Measurements from ENCODE around the gene GFI1.

GFI1 gene

DNA sequence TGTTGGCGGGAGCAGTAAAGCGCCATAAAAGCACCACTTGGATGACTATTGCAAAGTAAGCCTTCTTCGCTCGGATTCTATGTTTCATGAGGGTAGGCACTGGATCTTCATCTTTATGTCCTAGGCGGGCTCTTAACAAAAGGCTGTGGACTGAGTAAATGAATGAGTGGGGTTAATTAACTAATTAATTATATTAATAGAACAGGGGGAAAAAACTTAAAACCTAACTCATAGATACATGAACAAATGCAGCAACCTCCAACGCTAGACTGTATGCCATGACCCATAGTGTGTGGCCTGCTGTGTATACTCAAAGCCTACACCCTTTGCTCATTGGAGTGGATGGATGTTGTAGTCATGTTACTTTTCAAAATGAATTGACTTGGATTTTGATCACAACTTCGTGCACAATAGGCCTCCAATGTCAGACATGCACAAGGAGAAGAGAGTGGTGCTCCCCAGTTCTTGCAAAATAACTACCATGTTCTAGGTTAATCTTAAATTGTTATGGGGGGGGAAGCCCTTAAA is 417 bp upstream of the GFI1 start:
- no peak for DNase-seq

DNA sequence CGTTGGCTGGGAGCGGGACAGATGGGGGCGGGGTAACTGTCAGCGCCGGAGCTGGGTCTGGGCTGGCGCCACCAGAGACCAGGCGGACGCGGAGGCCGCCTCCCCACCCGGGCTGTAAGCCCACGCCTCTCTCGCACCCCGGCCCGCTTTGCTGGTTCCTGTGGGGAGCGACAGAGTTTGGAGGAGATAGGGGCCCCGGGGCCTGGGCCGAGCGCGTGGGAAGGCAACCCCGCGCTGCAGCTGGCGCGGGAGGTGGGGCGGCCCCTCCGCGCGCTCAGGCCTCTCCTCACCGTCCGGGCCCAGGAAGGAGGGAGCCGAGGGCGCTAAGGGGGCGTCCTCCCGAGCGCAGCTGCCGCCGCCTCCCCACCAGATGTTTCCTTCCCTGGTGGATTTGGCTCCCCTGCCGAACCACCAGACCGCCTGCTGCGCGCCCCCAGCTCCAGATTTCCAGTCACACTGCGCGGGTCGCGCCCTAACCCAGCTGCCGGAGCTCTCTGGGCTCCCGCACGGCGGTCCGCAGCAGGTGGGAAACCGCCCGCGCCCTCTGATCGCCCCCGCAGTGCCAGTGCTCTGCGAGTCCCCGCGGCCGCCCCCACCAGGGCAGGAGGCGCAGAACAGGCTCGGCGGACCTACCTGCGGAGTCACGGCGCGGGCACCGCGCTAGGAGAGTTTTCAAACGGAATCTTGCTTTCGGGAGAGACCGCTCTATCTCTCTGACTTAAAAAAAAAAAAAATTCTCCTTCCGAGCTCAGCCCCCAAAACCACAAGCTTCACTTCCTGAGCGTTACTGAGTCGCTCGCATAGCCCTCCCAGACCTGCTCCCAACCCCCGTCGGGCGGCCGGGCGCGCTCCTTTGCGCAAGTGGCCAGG is 1.1 kb downstream of the GFI1 start:
- peak; percentile 91 for DNase-seq

DNA sequence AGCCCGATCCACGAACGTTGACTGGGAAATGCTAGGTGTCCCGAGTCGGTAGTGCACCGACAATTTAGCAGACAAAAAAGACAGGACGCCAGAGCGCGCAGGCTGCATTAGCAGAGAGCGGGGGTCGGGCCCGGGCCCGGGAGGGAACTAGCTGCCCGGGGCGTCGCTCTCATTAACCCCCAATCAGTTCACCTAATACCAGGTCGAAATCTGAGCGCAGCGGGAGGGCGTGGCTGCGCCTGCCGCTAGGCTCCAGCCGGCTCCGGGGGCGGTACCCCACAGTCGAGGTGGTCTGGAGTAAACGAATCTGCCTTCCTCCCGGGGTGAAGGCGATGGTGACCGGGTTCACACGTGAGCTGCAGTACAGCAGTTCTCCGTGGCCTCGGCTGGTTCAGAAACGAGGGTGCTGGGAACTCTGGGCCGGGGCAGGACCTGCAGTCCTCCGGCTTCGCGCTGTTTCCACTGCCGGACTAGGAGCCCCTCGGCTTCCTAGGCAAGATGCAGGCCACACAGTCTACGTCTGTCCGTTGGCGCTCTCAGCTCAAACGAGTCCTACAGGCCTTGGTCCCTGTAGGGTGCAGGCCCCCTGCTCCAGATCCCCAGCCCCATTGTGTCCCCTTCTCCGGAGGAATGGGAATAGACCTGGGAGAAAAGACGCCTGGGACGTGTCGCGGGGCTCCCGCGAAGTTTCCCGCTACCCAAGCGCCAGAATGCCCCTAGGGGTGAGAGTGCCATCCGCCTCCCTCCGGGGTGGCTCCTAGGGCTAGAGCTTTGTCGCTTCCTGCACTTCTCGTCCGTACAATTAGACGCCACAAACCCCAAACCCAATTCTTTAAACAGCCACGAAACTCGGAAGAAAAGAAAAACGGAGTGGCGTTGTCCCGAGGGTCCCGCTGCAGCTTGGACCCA is 2.0 kb downstream of the GFI1 start:
- peak; percentile 74 for DNase-seq

DNA sequence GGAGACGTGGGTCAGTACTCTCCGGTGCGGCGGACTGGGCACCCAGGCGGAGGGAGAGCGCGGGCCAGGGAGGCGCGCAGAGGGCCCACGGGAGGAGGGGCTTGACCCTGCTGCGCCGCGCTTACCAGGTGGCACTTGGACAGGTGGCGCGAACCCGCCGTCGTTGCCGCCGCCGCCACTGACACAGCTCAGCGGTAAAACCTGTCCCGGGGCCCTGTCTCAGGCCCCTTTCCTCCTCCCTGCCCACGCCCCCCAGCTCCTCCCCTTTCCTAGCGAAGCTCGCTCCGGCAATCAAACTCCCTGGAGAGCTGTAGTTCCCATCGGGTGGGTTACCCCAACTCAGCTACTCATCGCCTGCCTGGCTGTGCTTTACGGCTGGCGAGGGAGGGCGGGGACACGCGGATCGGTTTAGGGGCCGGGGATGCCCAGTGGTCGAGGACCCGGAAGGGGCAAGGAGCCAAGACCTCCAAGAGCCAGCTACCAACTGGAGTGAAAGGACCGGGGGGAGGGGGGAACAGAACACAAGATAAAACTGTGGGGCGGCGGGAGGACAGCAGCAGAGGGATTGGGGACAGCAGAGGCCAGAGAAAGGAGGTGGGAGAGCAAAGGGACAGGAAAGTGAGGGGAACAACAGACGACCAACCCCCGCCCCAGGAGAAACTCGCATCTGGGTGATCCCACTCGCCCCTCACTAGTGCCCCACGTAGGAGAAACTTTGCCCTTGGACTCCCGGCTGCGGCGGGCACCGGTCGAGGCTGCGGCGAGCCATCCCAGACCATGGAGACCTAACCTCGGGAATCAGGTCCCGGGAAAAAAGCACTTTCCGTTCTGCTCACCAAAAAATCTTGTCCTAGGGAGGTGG is 2.9 kb downstream of the GFI1 start:
- DNase-seq: peak; percentile 70

DNA sequence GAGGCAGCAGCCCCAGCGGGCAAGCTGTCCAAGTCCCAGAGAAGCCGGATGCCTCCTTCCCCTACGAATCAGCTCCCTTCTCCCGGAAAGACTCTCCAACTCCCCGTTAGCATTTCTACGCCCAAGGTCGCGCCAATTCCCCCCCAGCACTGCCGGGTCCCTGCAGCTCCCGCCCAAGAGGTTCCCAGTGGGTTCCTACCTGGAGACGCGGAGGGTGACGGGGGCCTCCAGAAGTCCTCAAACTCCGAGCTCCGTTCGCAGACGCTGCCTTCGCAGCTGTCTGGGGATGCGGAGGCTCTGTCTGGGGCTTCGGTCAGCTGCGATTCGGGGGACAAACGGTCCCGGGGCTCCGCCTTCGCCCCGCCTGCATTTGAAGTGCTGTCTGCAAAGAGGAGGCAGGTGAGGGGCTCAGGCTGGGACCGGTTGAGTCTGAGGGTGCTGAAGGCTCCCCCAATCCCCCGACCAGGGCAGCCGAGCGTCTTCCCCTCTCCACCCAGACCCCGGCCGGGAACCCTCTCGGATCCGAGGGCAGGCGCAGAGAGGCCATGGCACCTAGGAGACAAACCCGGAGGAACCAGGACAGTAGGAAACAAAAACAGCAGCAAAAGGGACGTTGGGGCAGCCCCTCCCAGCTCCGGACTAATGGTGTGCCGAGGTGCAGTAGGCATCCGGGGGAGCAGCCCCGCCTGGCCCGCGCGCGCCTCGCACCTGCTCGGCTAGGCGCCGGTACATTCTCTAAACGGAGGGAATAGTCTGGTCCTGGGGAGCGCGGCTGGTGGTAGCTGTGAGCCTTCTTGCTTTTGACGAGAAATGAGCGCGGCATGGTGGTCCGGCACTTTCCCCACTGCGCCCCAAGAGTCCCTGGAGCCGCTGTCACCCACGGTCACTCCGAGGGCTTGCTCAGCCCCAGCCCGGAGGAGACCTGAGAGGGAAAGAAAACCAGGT is 3.8 kb downstream of the GFI1 start:
- no peak for DNase-seq

DNA sequence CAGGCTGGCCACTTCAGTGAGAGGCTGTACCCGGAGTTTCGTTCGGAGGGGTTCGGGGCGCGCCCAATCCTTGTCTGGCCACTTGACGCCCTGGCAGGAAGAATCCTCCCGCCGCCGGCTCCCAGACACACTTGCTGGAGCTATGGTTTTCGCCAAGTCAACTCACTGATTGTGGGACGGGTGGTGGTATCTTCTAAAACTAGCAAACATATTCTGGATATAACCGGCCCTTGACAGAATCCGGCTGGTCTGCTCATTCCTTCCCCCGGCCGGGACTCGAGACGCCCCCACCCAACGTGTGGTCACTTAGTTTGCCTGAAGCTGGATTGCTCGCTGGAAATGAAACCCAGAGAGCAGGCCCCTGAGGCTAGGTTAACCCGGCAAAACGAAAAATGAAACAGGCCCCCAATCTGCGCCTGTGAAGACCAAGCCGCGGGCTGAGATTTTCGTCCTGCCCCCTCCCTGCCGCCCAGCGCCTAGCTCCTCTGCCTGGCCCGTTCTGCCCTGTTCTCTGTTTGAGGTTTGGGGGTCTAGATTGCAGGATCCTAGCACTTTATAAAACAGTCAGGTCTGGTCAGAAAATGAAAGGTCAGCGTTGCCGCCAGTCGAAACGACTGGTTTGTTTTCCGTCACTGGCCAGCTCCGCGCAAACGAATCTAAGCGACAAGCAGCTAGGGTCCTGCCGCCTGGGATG is 4.6 kb downstream of the GFI1 start:
- DNase-seq: no peak

DNA sequence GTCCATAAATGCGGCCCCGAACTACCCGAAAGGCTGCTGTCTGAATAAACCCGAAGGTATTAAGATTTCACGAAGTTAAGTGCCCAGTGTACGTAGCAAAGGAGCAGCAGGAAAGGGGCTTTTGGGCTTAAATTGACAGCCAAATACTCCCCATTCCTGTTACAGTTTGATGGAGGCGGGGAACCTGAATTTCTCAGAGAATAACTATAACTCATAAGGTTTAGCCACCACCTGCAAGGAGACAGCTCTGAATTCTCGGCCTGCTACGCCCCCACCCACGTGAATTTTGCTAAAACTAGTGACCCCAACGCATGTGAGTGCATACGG is 5.2 kb downstream of the GFI1 start:
- no peak for DNase-seq

- no peak for DNase-seq
These were observed 5.7 kb downstream of the GFI1 start for GRCh38 chr1:92480813-92481598.

DNA sequence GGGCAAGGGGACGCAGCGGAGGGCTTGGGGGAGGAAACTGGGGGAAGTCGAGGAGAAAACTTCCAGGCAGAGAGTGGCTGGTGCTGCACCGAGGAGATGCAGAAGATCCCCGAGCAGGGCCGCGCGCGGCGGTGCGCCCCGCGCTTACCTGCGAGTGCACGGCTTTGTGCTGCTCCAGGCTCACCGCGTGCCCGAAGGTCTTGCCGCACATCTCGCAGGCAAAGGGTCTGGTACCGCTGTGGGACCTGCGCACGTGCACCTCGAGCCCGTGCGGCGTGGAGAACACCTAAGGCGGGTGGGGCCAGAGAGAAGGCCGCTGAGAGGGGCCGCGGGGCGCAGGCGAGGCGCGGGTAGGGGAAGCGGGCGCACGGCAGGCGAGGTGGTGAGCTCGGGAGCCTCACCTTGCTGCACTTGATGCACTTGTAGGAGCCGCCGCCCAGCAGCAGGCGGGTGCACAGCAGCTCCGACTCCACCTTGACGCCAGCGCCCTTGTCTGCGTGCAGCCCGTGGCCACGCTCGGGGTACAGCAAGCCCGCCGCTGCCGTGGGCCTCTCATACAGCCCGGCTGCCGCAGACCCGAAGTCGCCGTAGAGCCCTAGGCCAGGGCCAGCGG is 6.4 kb downstream of the GFI1 start:
- DNase-seq: no peak

GRCh38 chr1:92479587-92479986 is 7.1 kb downstream of the GFI1 start:
- no peak for DNase-seq

- peak; percentile 50 for DNase-seq
These were observed 8.3 kb downstream of the GFI1 start for GRCh38 chr1:92478393-92478792.

DNA sequence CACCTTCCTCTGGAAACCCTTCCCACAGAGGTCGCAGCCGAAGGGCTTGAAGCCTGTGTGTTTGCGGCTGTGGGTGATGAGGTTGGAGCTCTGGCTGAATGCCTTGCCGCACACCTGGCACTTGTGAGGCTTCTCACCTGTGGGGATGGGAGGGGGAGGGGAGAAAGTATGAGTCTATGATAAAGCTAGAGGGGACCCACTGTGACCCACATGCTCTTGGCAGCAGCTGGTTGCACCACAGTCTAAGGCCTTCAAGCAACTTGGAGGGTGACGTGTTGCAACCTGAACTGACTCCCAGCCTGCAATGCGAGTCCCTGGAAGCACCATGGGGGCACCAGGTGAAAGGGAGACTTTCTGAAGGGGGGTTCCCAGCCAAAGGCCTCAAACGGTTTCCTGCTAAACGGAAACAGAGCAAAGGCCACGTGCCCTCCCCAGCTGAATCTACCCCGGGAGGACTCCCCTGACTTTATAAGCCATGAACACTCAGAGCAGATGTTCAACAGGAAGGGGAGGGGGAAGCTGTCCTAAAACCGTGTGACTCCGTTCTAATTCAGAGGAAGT is 10.6 kb downstream of the GFI1 start:
- peak; percentile 77 for DNase-seq

GRCh38 chr1:92475029-92475428 is 11.7 kb downstream of the GFI1 start:
- no peak for DNase-seq

GRCh38 chr1:92473781-92474495 is 12.8 kb downstream of the GFI1 start:
- DNase-seq: peak; percentile 93

GRCh38 chr1:92470216-92470615 is 16.5 kb downstream of the GFI1 start:
- DNase-seq: no peak

DNA sequence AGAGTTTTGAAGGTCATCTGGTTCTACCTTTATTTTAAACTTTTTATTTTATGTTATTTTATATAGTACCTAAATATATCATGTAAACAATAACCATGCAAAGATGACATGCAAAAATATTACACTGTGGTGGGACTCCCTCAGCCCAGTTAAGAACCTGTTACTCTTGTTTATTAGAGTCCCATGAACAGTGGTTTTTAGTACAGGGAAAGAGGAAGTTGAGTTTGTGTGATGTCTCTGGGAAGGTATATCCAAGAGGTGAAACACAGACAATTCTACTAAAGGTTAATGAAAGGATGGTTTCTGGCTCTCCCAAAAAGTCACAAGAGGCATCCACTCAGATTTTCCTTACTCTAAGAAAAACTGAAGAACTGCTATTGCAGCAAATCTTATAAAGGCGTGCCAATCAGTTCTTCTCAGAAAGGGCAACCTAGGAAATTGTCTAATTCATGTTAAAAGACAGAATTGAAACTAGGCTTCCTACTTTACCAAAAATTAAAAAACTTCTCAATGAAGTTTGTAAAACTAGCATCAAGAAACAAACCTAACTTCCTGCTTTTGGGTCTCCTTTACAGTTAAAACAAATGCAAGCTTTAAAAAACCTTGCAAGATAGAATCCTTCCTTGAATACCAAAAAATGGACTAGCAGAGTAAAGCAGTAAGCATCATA is 19.9 kb downstream of the GFI1 start:
- DNase-seq: no peak

DNA sequence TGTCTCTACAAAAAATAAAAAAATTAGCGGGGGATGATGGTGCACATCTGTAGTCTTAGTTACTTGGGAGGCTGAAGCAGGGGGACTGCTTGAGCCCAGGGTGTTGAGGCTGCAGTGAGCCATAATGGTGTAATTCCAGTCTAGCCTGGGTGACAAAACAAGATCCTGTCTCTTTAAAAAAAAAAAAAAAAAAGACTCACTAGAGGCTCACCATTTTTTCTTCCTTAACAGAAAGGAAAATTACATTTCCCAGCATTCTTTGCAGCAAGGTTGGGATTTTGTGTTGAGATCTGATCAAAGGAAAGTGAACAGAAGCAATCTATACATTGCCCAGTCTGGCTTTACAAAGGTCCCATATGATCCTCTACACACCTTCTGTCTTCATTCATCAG is 21.5 kb downstream of the GFI1 start:
- no peak for DNase-seq

All from activated CD4-positive, alpha-beta T cell treated with anti-CD3 and anti-CD28 coated beads, Interleukin-10, Interleukin-2, amounts not matched to agents 100 ng/mL and 50 ng/mL, durations not matched to agents 16 hours and 8 hours (primary cell).